HEK293 (cell line): ENCODE results near the gene TGFBI.

Experiments used
- CTCF ChIP-seq: fragments of 450-650 bp; formaldehyde crosslinking; IDR thresholded peaks from 2 replicates; pipeline ENCODE4 v1.5.1; 2016; ENCODE audit warnings: missing biosample characterization, missing genetic modification characterization
- ZBTB17 ChIP-seq: fragments of 450-650 bp; formaldehyde crosslinking; IDR thresholded peaks from 2 replicates; pipeline ENCODE4 v1.5.1; 2016; ENCODE audit warnings: missing biosample characterization, missing genetic modification characterization
- ZBTB26 ChIP-seq: fragments of 450-650 bp; formaldehyde crosslinking; optimal IDR thresholded peaks from 2 replicates; pipeline ENCODE3; 2016; ENCODE audit warnings: missing biosample characterization, mild to moderate bottlenecking, missing genetic modification characterization
- ZEB2 ChIP-seq: fragments of 450-650 bp; formaldehyde crosslinking; IDR thresholded peaks from 2 replicates; pipeline ENCODE4 v1.5.1; 2016; ENCODE audit warnings: missing biosample characterization, missing genetic modification characterization
- ZFP69B ChIP-seq: fragments of 450-650 bp; formaldehyde crosslinking; IDR thresholded peaks from 2 replicates; pipeline ENCODE4 v1.5.1; 2016; ENCODE audit warnings: missing biosample characterization, missing genetic modification characterization
- ZNF133 ChIP-seq: fragments of 450-650 bp; formaldehyde crosslinking; IDR thresholded peaks from 2 replicates; pipeline ENCODE4 v1.5.1; 2016; ENCODE audit warnings: missing biosample characterization, missing genetic modification characterization
- ZNF211 ChIP-seq: fragments of 450-650 bp; formaldehyde crosslinking; IDR thresholded peaks from 2 replicates; pipeline ENCODE4 v1.5.1; 2016; ENCODE audit warnings: low read depth, missing biosample characterization, missing genetic modification characterization
- ZNF558 ChIP-seq: fragments of 450-650 bp; formaldehyde crosslinking; IDR thresholded peaks from 2 replicates; pipeline ENCODE4 v1.5.1; 2016; ENCODE audit warnings: missing biosample characterization, missing genetic modification characterization

DNA sequence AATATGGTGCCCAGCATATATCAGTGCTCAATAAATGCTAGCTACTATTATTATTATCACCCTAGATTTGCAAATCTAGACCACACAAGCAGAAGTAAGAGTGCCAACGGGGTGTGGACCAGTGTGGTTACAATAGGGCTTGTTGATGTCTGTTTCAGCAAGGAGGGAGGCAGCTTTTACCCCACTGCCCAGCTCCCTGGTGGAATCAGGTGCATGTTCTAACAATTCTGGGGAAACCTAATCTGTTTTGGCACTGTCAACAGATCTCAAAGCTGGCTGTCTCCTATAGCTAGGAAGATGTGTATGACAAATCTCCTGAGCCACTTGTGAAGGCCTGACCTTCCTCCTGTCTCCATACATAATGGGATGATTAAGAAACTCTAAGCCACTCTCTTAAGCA, 5.7 kb downstream of the TGFBI start:
- TF ChIP-seq CTCF (tag by site-specific recombination) (no peak), ZBTB17 (no peak), ZFP69B (tag by site-specific recombination) (no peak), ZEB2 (tag by site-specific recombination) (no peak), ZNF211 (no peak), ZBTB26 (tag by site-specific recombination) (no peak), ZNF133 (tag by site-specific recombination) (no peak), ZNF558 (tag by site-specific recombination) (no peak)
